H1 (cell line): ENCODE measurements around the gene BCHE. TPM values are rescaled to one million over a fixed set of nuclear protein-coding genes. Genes with fewer than 3 reads are reported as not detected.

Experiments
- CTCF ChIA-PET: fragments of 300-600 bp; sonication (Branson Sonifier 250); formaldehyde crosslinking; loops from one replicate; lab custom pipeline; 2021; ENCODE audit not compliant: partially characterized antibody; lab: Charles Lee
- POLR2A ChIA-PET: fragments of 300-600 bp; sonication (Branson Sonifier 250); formaldehyde crosslinking; loops from one replicate; lab custom pipeline; 2021; ENCODE audit warnings: inconsistent platforms; ENCODE audit not compliant: partially characterized antibody; lab: Charles Lee
- DNase-seq, 2 experiments: peaks; one replicate each; pipeline versions ENCODE4 v3.0.0 to v3.0.0-alpha.2; 2010 to 2022; ENCODE audit warnings: low spot score in 2 of 2, low read depth in 1 of 2, mixed read lengths in 1 of 2
- FAIRE-seq: peaks from 2 replicates; lab custom pipeline; 2011; peaks lifted over from hg19 to GRCh38; lab: Jason Lieb, UNC
- H2AFZ ChIP-seq: 2 replicates; pipeline ENCODE4 v1.8.1; 2012; ENCODE audit warnings: low read length, inconsistent platforms
- H2AK5ac ChIP-seq: 2 replicates; pipeline ENCODE4 v1.6.1; 2013; ENCODE audit warnings: low read depth, low read length
- H2BK120ac ChIP-seq: replicated peaks from 2 replicates; pipeline ENCODE3; 2013; ENCODE audit warnings: low read depth, low read length, inconsistent platforms
- H2BK12ac ChIP-seq: 2 replicates; pipeline ENCODE4 v1.6.1; 2013; ENCODE audit warnings: low read depth, low read length
- H2BK15ac ChIP-seq: 2 replicates; pipeline ENCODE4 v1.6.1; 2013; ENCODE audit warnings: low read length
- H2BK20ac ChIP-seq: 2 replicates; pipeline ENCODE4 v1.6.1; 2013; ENCODE audit warnings: low read length
- H2BK5ac ChIP-seq: 2 replicates; pipeline ENCODE4 v1.6.1; 2013; ENCODE audit warnings: low read depth, low read length
- H3K14ac ChIP-seq: 2 replicates; pipeline ENCODE4 v1.6.1; 2013; ENCODE audit warnings: inconsistent platforms; ENCODE audit not compliant: insufficient read length
- H3K18ac ChIP-seq: 2 replicates; pipeline ENCODE4 v1.6.1; 2013; ENCODE audit warnings: low read length; ENCODE audit errors: extremely low read depth
- H3K23ac ChIP-seq: 2 replicates; pipeline ENCODE4 v1.6.1; 2013; ENCODE audit warnings: inconsistent platforms; ENCODE audit not compliant: insufficient read length
- H3K23me2 ChIP-seq: 2 replicates; pipeline ENCODE4 v1.6.1; 2013; ENCODE audit warnings: low read depth, low read length
- H3K27ac ChIP-seq: 2 replicates; pipeline ENCODE4 v1.6.1; 2011; ENCODE audit warnings: low read depth, low read length, inconsistent platforms
- H3K27me3 ChIP-seq, 4 experiments: replicated peaks in 1 of 4; 1 replicate in 1 of 4; 2 replicates in 3 of 4; pipeline versions ENCODE4 v1.6.1 to v1.8.1; 2011 to 2013; ENCODE audit warnings: low read length in 3 of 4, mild to moderate bottlenecking in 3 of 4, inconsistent platforms in 2 of 4, mixed read lengths in 2 of 4, moderate library complexity in 1 of 4; ENCODE audit not compliant: control insufficient read depth in 3 of 4, insufficient read depth in 3 of 4; ENCODE audit errors: extremely low read depth in 1 of 4
- H3K36me3 ChIP-seq, 4 experiments: 2 replicates each; pipeline versions ENCODE4 v1.6.1 to v1.8.1; 2011 to 2013; ENCODE audit warnings: mild to moderate bottlenecking in 4 of 4, low read length in 3 of 4, moderate library complexity in 2 of 4, control low read depth in 1 of 4, inconsistent platforms in 1 of 4; ENCODE audit not compliant: insufficient read depth in 4 of 4, control insufficient read depth in 2 of 4
- H3K4ac ChIP-seq: replicated peaks from 2 replicates; pipeline ENCODE3; 2013; ENCODE audit warnings: low read length, low read depth, mixed read lengths, inconsistent platforms; ENCODE audit not compliant: insufficient read length
- H3K4me1 ChIP-seq, 4 experiments: replicated peaks in 1 of 4; 1 replicate in 1 of 4; 2 replicates in 3 of 4; pipeline versions ENCODE4 v1.6.1 to v1.8.1; 2011 to 2013; ENCODE audit warnings: low read length in 3 of 4, inconsistent platforms in 2 of 4, mixed read lengths in 1 of 4; ENCODE audit not compliant: insufficient read depth in 4 of 4, control insufficient read depth in 3 of 4
- H3K4me2 ChIP-seq, 2 experiments: 2 replicates each; pipeline versions ENCODE4 v1.6.1 to v1.8.1; 2011 to 2013; ENCODE audit warnings: low read depth in 2 of 2, low read length in 2 of 2, control low read depth in 1 of 2, inconsistent platforms in 1 of 2, mild to moderate bottlenecking in 1 of 2; ENCODE audit not compliant: insufficient read depth in 1 of 2
- H3K4me3 ChIP-seq, 4 experiments: fragments of 200-600, 300-600 bp in 1 of 4; sonication (generic), shearing (Covaris generic), sonication (Bioruptor Twin) in 1 of 4; 2 replicates each; pipeline versions ENCODE4 v1.5.1 to v1.8.1; 2011 to 2016; ENCODE audit warnings: low read length in 4 of 4, low read depth in 3 of 4, control low read depth in 2 of 4, inconsistent platforms in 2 of 4, mild to moderate bottlenecking in 2 of 4, mixed read lengths in 1 of 4, moderate library complexity in 1 of 4; ENCODE audit not compliant: insufficient read depth in 2 of 4; ENCODE audit errors: extremely low read depth in 1 of 4
- H3K56ac ChIP-seq: replicated peaks from 2 replicates; pipeline ENCODE3; 2013; ENCODE audit warnings: low read depth, mild to moderate bottlenecking, mixed read lengths, low read length, inconsistent platforms; ENCODE audit not compliant: insufficient read length
- H3K79me1 ChIP-seq: 2 replicates; pipeline ENCODE4 v1.6.1; 2013; ENCODE audit warnings: low read depth, low read length, control low read depth
- H3K79me2 ChIP-seq, 2 experiments: 2 replicates each; pipeline versions ENCODE4 v1.6.1 to v1.8.1; 2012 to 2013; ENCODE audit warnings: low read length in 2 of 2, mild to moderate bottlenecking in 2 of 2, inconsistent platforms in 1 of 2; ENCODE audit not compliant: insufficient read depth in 2 of 2, control insufficient read depth in 1 of 2
- H3K9ac ChIP-seq, 4 experiments: replicated peaks in 1 of 4; 1 replicate in 1 of 4; 2 replicates in 3 of 4; pipeline versions ENCODE4 v1.6.1 to v1.8.1; 2011 to 2013; ENCODE audit warnings: low read depth in 3 of 4, low read length in 3 of 4, control low read depth in 2 of 4, mild to moderate bottlenecking in 2 of 4, moderate library complexity in 2 of 4, inconsistent platforms in 1 of 4; ENCODE audit errors: extremely low read depth in 1 of 4
- H3K9me3 ChIP-seq, 2 experiments: 2 replicates each; pipeline versions ENCODE4 v1.6.1 to v1.8.1; 2012 to 2013; ENCODE audit warnings: mild to moderate bottlenecking in 2 of 2, moderate library complexity in 2 of 2, control low read depth in 1 of 2, inconsistent platforms in 1 of 2, low read depth in 1 of 2, low read length in 1 of 2, mixed read lengths in 1 of 2; ENCODE audit not compliant: insufficient read depth in 2 of 2
- H4K20me1 ChIP-seq, 2 experiments: replicated peaks in 1 of 2; 2 replicates each; pipeline versions ENCODE3 to v1.8.1; 2011 to 2013; ENCODE audit warnings: inconsistent platforms in 2 of 2, low read length in 2 of 2, mild to moderate bottlenecking in 1 of 2; ENCODE audit not compliant: insufficient read depth in 2 of 2, control insufficient read depth in 1 of 2
- H4K5ac ChIP-seq: 2 replicates; pipeline ENCODE4 v1.6.1; 2013; ENCODE audit warnings: low read length, low read depth, mixed read lengths, inconsistent platforms; ENCODE audit not compliant: insufficient read length
- H4K8ac ChIP-seq: 2 replicates; pipeline ENCODE4 v1.8.0; 2013; ENCODE audit warnings: mild to moderate bottlenecking, moderate library complexity, low read length, inconsistent platforms; ENCODE audit not compliant: insufficient read depth; ENCODE audit errors: extremely low read depth
- H4K91ac ChIP-seq: replicated peaks from 2 replicates; pipeline ENCODE3; 2013; ENCODE audit warnings: low read length, mixed read lengths, inconsistent platforms; ENCODE audit not compliant: insufficient read length
- WGBS, 2 experiments: shearing (Covaris generic) in 1 of 2; methylation state at CpG; one replicate each; pipeline versions ENCODE4 v1.1.6 to v1.1.7; 2013 to 2015; ENCODE audit warnings: low lambda C conversion rate in 2 of 2, mixed read lengths in 2 of 2, inconsistent platforms in 1 of 2, low coverage in 1 of 2, missing lambda C conversion rate in 1 of 2; ENCODE audit not compliant: insufficient replicate concordance in 2 of 2, insufficient coverage in 1 of 2, insufficient read length in 1 of 2; ENCODE audit errors: extremely low coverage in 1 of 2, missing lambda C conversion rate in 1 of 2; 5-methylcytosine and 5-hydroxymethylcytosine counted together
- polyA plus RNA-seq, 7 experiments: library from polyadenylated mRNA; depleted of rRNA in 3 of 7; stranded (reverse) in 5 of 7; unstranded in 2 of 7; fragments of >200 nt in 5 of 7; fragments of 200-250 nt in 2 of 7; gene quantifications; 1 replicate in 5 of 7; 2 replicates in 1 of 7; 4 replicates in 1 of 7; pipeline versions ENCODE4 v1.2.1 to v1.2.3, GENCODE V29; 2011 to 2013; ENCODE audit warnings: missing spikeins in 2 of 7, mixed read lengths in 2 of 7
- total RNA-seq: library from RNA; stranded (reverse); fragmentation: NEBNext Ultra II Directional; extraction: Animal tissue kit (Norgen Biotek cat#: 25700); gene quantifications from 2 replicates; pipeline ENCODE4 v1.2.1, GENCODE V29; 2021

Gene BCHE
- total and polyA plus RNA-seq, 2 of the 8 experiments (the other 6 are each of a cell fraction or from before 2014, with no cell fraction given), result 0.56 to 1.9 TPM

DNA sequence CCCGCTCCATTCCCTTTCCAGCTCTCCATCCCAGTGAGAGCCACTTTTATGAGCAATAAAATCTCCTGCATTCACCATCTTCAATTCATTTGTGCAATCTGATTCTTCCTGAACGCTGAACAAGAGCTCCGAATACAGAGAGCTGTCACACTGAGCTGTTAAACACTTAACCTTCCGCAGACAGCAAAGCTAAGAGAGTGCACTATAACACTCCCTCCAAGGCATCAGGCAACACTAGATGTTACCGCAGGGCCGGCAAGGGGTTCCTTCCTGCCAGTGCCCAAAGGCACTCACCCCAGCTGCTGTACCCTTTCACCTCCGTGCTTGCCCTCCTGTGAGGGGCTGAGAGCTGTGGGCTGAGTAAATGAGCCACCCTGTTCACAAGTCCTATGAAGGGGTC, 85.6 kb downstream of the BCHE start:
- Histone ChIP-seq H2AFZ (no peak overlapping the region), H2AK5ac (no peak overlapping the region)

More for the DNA sequence above, 85.6 kb downstream of the BCHE start:
- Histone ChIP-seq H4K20me1 (no peaks in the 10 kb centered on the region), H3K18ac (no peak overlapping the region), H3K56ac (no peak overlapping the region), H3K4me2 (no peak overlapping the region), H3K36me3 (no peaks in the 10 kb centered on the region), H2BK15ac (no peak overlapping the region), H3K23ac (no peak overlapping the region), H3K4ac (no peak overlapping the region), H2BK120ac (no peak overlapping the region), H3K23me2 (peaks cover 1% of the 10 kb centered on the region; the same call in 1 of the 2 replicates), H3K79me2 (no peaks in the 10 kb centered on the region), H3K9ac (no peak overlapping the region), H4K5ac (no peak overlapping the region), H3K4me3 (no peak overlapping the region), H3K9me3 (no peaks in the 10 kb centered on the region), H3K79me1 (no peaks in the 10 kb centered on the region), H3K14ac (no peak overlapping the region), H3K27me3 (no peaks in the 10 kb centered on the region), H2BK5ac (no peak overlapping the region), H2BK20ac (no peak overlapping the region), H2BK12ac (no peak overlapping the region), H4K8ac (no peak overlapping the region), H3K4me1 (no peaks in the 10 kb centered on the region), H4K91ac (no peak overlapping the region), H3K27ac (no peak overlapping the region)
- FAIRE-seq, result no peak
- POLR2A ChIA-PET, result no interaction called here
- CTCF ChIA-PET, result interaction anchor here (0.9 kb wide), 1 partner anchor 128 kb away, joined by 3 read pairs; no protein-coding TSS in a partner anchor
- WGBS, 2 experiments, result 81% methylated on average over 7 of the region's 7 CpGs; no CpG with 5 or more reads in 1 of the 2 experiments
- DNase-seq, result no peak
